GM12878 (cell line): Measurements from ENCODE around the gene CMSS1. TPM values are rescaled to one million over a fixed set of nuclear protein-coding genes. Genes with fewer than 3 reads are reported as not detected.

Experiments
- BCL11A ChIP-seq: IDR thresholded peaks from 2 replicates; pipeline ENCODE4 v1.6.1; 2011; ENCODE audit warnings: low read depth, low read length
- CBFB ChIP-seq: IDR thresholded peaks from 2 replicates; pipeline ENCODE4 v1.6.1; 2016; ENCODE audit warnings: antibody characterized with exemption, low read depth
- CEBPZ ChIP-seq: fragments of 150-350 bp; IDR thresholded peaks from 2 replicates; pipeline ENCODE4 v1.6.1; 2016; ENCODE audit warnings: low read depth, low read length
- CHD4 ChIP-seq: fragments of 200-600 bp; sonication (generic); IDR thresholded peaks from 2 replicates; pipeline ENCODE4 v1.6.1; 2016; ENCODE audit warnings: mild to moderate bottlenecking
- CREM ChIP-seq: IDR thresholded peaks from 2 replicates; pipeline ENCODE4 v1.6.1; 2014; ENCODE audit warnings: antibody characterized with exemption, low read depth
- ELK1 ChIP-seq: IDR thresholded peaks from 2 replicates; pipeline ENCODE4 v1.6.1; 2012; ENCODE audit warnings: low read depth, low read length, improper control_type of control experiment
- EP300 ChIP-seq, 2 experiments: fragments of 150-350 bp in 1 of 2; IDR thresholded peaks; 2 replicates each; pipeline ENCODE4 v1.6.1; 2011 to 2012; ENCODE audit warnings: low read depth in 2 of 2, low read length in 2 of 2, borderline replicate concordance in 1 of 2, improper control_type of control experiment in 1 of 2, inconsistent platforms in 1 of 2; ENCODE audit not compliant: control insufficient read depth in 1 of 2
- GABPA ChIP-seq: IDR thresholded peaks from 2 replicates; pipeline ENCODE4 v1.6.1; 2014; ENCODE audit warnings: antibody characterized with exemption, low read depth, mild to moderate bottlenecking, inconsistent platforms
- GATAD2B ChIP-seq: fragments of 450-650 bp; conservative IDR thresholded peaks from 2 replicates; pipeline ENCODE4 v1.6.1; 2017; ENCODE audit warnings: low read depth, mild to moderate bottlenecking, moderate library complexity
- IKZF1 ChIP-seq: fragments of 450-650 bp; conservative IDR thresholded peaks from 2 replicates; pipeline ENCODE4 v1.6.1; 2017; ENCODE audit warnings: antibody characterized with exemption, mild to moderate bottlenecking
- IKZF2 ChIP-seq, 2 experiments: fragments of 450-650 bp; IDR thresholded peaks; 2 replicates each; pipeline ENCODE4 v1.6.1; 2017; ENCODE audit warnings: mild to moderate bottlenecking in 2 of 2, moderate library complexity in 2 of 2
- IRF4 ChIP-seq: IDR thresholded peaks from 2 replicates; pipeline ENCODE4 v1.6.1; 2011; ENCODE audit warnings: low read depth, low read length
- POLR2AphosphoS5 ChIP-seq: IDR thresholded peaks from 2 replicates; pipeline ENCODE4 v1.6.1; 2011; ENCODE audit warnings: mild to moderate bottlenecking, low read length, inconsistent platforms
- RAD21 ChIP-seq: IDR thresholded peaks from 2 replicates; pipeline ENCODE4 v1.6.1; 2011; ENCODE audit warnings: mild to moderate bottlenecking, low read depth, low read length, moderate library complexity; ENCODE audit not compliant: insufficient read depth
- RBBP5 ChIP-seq: fragments of 200-600 bp; sonication (generic); conservative IDR thresholded peaks from 2 replicates; pipeline ENCODE4 v1.6.1; 2016
- RCOR1 ChIP-seq: conservative IDR thresholded peaks from 2 replicates; pipeline ENCODE4 v1.6.1; 2012; ENCODE audit warnings: low read depth, low read length, improper control_type of control experiment
- SREBF1 ChIP-seq: IDR thresholded peaks from 2 replicates; pipeline ENCODE4 v1.6.1; 2012; ENCODE audit warnings: mild to moderate bottlenecking, low read length
- SUZ12 ChIP-seq: fragments of 200-600 bp; sonication (generic); IDR thresholded peaks from one replicate; pipeline ENCODE4 v1.6.1; 2018; ENCODE audit warnings: antibody characterized with exemption, mild to moderate bottlenecking; ENCODE audit not compliant: unreplicated experiment
- TAF1 ChIP-seq: IDR thresholded peaks from 2 replicates; pipeline ENCODE4 v1.6.1; 2011; ENCODE audit warnings: mild to moderate bottlenecking, low read depth, low read length, borderline replicate concordance
- TARDBP ChIP-seq: IDR thresholded peaks from 2 replicates; pipeline ENCODE4 v1.6.1; 2016; ENCODE audit warnings: borderline replicate concordance
- USF2 ChIP-seq: IDR thresholded peaks from 2 replicates; pipeline ENCODE4 v1.6.1; 2011; ENCODE audit warnings: low read depth, low read length, improper control_type of control experiment, borderline replicate concordance
- WRNIP1 ChIP-seq: IDR thresholded peaks from 2 replicates; pipeline ENCODE4 v1.6.1; 2011; ENCODE audit warnings: low read depth, low read length, improper control_type of control experiment, borderline replicate concordance
- YBX1 ChIP-seq: fragments of 450-650 bp; IDR thresholded peaks from 2 replicates; pipeline ENCODE4 v1.6.1; 2016; ENCODE audit warnings: antibody characterized with exemption
- ZBED1 ChIP-seq: IDR thresholded peaks from 2 replicates; pipeline ENCODE4 v1.6.1; 2016; ENCODE audit warnings: borderline replicate concordance
- polyA plus RNA-seq, 11 experiments: library from polyadenylated mRNA; depleted of rRNA in 4 of 11; unstranded in 6 of 11; stranded (reverse) in 5 of 11; fragments of >200 nt; fragmentation: Nextera tagmentation in 4 of 11; fragmentation: Illumina TruSeq in 1 of 11; extraction: Ambion mirVana in 4 of 11; extraction: Trizol in 1 of 11; gene quantifications; 1 replicate in 1 of 11; 2 replicates in 10 of 11; pipeline versions ENCODE4 v1.2.1 to v1.2.3, GENCODE V29; 2011 to 2016; ENCODE audit warnings: inconsistent platforms in 2 of 11, missing spikeins in 2 of 11, low read depth in 1 of 11
- total RNA-seq, 4 experiments: library from RNA; depleted of rRNA in 3 of 4; stranded (reverse); fragments of >200 nt in 3 of 4; fragmentation: Illumina TruSeq in 1 of 4; extraction: Trizol in 1 of 4; gene quantifications; 2 replicates each; pipeline versions ENCODE4 v1.2.1 to v1.2.3, GENCODE V29; 2013 to 2021
- TF ChIP-seq, protein P1 (sequence below): IDR thresholded peaks from 2 replicates; pipeline ENCODE4 v1.6.1; 2012; ENCODE audit warnings: mild to moderate bottlenecking, low read depth, low read length

The CMSS1 gene
- total and polyA plus RNA-seq, 10 of the 15 experiments (the other 5 are each of a cell fraction or from before 2014, with no cell fraction given) = 31.0 to 118 (median 70.1) TPM

- TF ChIP-seq IKZF1 = no peak
- TF ChIP-seq GATAD2B = no peak
- no peak for TF ChIP-seq RBBP5
- no peak for TF ChIP-seq RAD21
- 0 out of 2 replicates have a peak, but pooled peaks have one; percentile 21 for TF ChIP-seq IRF4
- no peak for TF ChIP-seq CEBPZ
- TF ChIP-seq CHD4 = no peak
- TF ChIP-seq SUZ12 = no peak
- no peak for TF ChIP-seq CBFB
- no peak for TF ChIP-seq ELK1
- TF ChIP-seq USF2 = no peak
- peak; percentile 20 to 41; a peak in 2 of 4 replicates for TF ChIP-seq IKZF2 (IDR thresholded peaks at IDR 0.05)
- TF ChIP-seq TARDBP = no peak
- TF ChIP-seq RCOR1 = no peak
- TF ChIP-seq TAF1 = no peak
- no peak for TF ChIP-seq POLR2AphosphoS5
- TF ChIP-seq, protein P1, sequence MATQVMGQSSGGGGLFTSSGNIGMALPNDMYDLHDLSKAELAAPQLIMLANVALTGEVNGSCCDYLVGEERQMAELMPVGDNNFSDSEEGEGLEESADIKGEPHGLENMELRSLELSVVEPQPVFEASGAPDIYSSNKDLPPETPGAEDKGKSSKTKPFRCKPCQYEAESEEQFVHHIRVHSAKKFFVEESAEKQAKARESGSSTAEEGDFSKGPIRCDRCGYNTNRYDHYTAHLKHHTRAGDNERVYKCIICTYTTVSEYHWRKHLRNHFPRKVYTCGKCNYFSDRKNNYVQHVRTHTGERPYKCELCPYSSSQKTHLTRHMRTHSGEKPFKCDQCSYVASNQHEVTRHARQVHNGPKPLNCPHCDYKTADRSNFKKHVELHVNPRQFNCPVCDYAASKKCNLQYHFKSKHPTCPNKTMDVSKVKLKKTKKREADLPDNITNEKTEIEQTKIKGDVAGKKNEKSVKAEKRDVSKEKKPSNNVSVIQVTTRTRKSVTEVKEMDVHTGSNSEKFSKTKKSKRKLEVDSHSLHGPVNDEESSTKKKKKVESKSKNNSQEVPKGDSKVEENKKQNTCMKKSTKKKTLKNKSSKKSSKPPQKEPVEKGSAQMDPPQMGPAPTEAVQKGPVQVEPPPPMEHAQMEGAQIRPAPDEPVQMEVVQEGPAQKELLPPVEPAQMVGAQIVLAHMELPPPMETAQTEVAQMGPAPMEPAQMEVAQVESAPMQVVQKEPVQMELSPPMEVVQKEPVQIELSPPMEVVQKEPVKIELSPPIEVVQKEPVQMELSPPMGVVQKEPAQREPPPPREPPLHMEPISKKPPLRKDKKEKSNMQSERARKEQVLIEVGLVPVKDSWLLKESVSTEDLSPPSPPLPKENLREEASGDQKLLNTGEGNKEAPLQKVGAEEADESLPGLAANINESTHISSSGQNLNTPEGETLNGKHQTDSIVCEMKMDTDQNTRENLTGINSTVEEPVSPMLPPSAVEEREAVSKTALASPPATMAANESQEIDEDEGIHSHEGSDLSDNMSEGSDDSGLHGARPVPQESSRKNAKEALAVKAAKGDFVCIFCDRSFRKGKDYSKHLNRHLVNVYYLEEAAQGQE = no peak
- TF ChIP-seq EP300 (IDR thresholded peaks at IDR 0.05; ENCODE audit: borderline replicate concordance in 1 of 2, control insufficient read depth in 1 of 2, low read depth in 2 of 2, low read length in 2 of 2) = peak in 1 of 2 experiments; percentile 35; a peak in 2 of 4 replicates
- no peak for TF ChIP-seq YBX1
- no peak for TF ChIP-seq ZBED1
- no peak for TF ChIP-seq GABPA
- 0 out of 2 replicates have a peak, but pooled peaks have one; percentile 25 for TF ChIP-seq BCL11A
- TF ChIP-seq WRNIP1 = no peak
- TF ChIP-seq SREBF1 = no peak
- TF ChIP-seq CREM = peak; percentile 44; the same call in 1 of the 2 replicates
Measured at GRCh38 chr3:99970198-99970597, 152.5 kb downstream of the CMSS1 start (continued).
